Dedifferentiated amniotic fluid mesenchymal stem cell (primary cell): ENCODE data around the gene SPG7.

ENCODE experiments used
- DNase-seq: peaks from one replicate; pipeline ENCODE4 v3.0.0-alpha.2; 2016; ENCODE audit errors: extremely low spot score

SPG7 gene

DNA sequence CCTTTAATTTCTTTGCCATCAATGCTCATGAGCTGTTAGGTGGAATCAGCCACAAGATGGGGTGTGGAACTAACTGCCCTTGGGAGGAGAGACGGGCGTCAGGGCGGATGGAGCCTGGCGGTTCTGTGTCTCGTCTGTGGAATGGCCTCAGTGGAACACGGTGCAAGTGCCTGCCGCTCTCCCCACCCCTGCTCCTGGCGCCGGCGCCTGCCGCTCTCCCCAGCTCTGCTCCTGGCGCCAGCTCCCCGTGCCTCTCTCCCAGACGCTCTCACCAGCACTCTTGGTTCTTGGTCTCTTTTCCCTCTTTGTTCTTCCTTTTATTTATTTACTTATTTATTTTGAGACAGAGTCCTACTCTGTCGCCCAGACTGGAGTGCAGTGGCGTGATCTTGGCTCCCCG, 39.1 kb downstream of the SPG7 start:
- DNase-seq: no peak

DNA sequence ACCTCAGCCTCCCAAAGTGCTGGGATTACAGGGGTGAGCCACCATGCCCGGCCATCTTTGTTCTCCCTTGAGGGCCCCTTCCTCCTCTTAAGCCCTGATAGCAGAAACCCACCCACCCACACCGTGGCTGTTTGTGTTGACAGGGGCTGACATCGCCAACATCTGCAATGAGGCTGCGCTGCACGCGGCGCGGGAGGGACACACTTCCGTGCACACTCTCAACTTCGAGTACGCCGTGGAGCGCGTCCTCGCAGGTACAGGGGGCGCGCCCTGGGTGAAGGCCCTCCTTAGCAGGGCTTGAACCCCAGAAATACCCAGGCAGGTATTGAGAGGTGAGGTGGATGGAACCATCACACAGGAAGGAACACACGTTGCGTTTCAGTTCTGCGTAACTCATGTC, 39.7 kb downstream of the SPG7 start:
- DNase-seq: no peak

GRCh38 chr16:89548344-89549006, 40.3 kb downstream of the SPG7 start:
- no peak for DNase-seq

- no peak for DNase-seq
Observed at GRCh38 chr16:89549007-89549700, 41.0 kb downstream of the SPG7 start.

- no peak for DNase-seq
Observed at GRCh38 chr16:89550421-89551007, 42.3 kb downstream of the SPG7 start.

DNA sequence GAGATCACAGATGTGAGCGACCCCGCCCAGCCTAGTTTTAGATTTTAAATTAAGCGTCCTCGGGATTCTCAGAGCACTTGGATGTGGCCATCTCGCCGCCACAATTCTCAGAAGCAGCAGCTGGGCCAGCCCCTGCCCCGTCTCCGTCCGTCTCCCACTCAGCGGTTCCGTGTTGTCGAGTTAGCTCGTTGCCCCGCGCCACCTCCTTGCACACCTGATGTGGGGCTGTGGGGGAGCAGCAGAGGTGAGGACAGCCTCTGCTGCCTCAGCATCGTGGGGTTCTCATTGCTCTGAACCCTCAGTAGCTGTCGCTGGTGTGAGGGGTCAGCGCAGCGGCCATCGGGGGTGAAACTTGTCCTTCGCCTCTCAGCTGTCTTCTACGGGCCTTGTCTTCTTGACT, 44.1 kb downstream of the SPG7 start:
- DNase-seq: no peak

DNA sequence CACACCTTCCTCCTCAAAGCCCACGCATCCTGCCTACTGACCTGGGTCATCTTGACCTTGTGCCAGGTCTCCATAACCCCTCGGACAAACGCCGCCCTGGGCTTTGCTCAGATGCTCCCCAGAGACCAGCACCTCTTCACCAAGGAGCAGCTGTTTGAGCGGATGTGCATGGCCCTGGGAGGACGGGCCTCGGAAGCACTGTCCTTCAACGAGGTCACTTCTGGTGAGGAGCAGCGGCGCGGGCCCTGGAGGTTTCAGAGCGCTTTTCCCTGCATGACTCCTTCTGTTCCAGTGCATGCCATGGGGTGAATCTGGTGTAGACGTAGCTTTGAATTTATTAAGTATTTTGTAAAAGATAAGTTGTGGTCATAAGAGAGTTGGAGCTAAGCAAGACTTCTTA, 44.7 kb downstream of the SPG7 start:
- no peak for DNase-seq

DNA sequence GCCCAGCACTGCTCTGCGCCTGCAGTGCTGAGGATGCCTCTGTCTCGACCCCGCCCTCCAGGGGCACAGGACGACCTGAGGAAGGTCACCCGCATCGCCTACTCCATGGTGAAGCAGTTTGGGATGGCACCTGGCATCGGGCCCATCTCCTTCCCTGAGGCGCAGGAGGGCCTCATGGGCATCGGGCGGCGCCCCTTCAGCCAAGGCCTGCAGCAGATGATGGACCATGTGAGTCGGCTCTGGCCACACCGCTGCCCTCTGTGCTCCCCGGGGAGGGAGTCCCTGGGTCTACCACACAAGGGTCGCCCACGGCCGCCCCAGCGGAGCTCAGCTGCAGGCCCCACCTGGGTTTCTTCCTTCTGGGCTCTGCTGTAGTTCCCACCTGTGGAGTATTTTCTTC, 45.5 kb downstream of the SPG7 start:
- no peak for DNase-seq

GRCh38 chr16:89554343-89554742, 46.1 kb downstream of the SPG7 start:
- DNase-seq: no peak

GRCh38 chr16:89555265-89555664, 47.1 kb downstream of the SPG7 start:
- no peak for DNase-seq

- DNase-seq: no peak
Observed at GRCh38 chr16:89555780-89556179, 47.6 kb downstream of the SPG7 start.

GRCh38 chr16:89556750-89557689, 48.8 kb downstream of the SPG7 start:
- peak; percentile 57 for DNase-seq

DNA sequence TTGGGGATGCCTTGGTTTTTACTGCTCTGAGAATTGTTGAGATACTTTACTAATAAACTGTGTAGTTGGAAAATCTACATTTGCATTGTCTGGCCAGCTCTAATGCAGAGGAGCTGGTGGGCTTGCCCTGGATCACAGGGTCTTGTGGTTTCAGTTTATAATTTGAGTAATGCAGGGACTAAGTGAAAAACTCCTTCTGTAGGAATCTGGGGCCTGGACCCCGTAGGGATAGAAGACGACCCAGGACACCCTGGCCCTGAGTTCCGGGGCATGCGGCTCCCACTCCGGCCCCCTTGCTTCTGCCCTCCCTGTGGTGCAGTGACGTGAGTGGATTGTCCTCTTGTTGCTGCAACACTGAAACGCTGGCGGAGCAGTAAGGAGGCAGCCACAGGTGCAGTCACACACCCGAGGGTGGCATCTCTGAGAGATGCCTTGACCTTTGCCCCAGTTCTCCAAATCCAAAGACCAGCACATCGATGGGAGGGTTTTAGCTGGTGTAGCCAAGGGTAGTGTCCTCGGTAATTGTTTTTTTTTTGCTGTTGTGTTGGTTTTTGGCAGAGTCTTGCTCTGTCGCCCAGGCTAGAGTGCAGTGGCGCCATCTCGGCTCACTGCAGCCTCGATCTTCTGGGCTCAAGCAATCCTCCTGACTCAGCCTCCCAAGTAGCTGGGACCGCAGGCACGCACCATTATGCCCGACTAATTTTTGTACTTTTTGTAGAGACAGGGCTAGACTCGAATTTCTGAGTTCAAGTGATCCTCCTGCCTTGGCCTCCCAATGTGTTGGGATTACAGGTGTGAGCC, 49.7 kb downstream of the SPG7 start:
- no peak for DNase-seq

DNA sequence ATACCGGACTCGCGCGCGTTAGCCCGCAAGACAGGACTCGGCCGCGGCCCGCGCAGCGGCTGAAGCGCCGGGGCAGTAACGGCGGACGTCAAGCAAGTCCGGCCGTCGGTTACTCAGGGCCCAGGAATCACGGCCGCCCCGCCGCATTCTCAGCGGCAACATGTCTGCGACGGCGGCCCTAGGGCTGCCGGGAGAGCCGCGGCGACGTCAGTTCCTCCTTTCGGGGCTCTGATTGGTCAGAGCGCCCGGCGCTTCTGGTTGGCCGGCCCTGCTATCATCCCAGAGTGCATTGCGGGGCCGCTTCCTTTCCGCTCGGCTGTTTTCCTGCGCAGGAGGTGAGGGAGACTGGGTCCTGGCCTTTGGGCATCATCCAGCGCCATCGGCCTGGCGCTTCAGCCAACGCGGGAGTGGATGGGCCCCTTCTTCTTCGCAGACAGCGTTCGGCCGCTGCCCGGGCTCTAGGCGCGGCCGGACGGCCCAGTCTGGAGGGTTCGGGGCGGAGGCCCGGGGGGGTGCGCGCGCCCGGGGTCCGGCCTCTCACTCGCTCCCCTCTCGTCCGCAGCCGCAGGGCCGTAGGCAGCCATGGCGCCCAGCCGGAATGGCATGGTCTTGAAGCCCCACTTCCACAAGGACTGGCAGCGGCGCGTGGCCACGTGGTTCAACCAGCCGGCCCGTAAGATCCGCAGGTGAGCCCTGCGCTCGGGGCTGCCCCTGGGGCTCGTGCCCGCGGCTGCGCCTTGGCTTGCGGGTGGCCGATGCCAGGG, 52.4 kb downstream of the SPG7 start, which contains the start of gene RPL13:
Gene RPL13, plus strand, starts transcription at position 305 of the 764 bp plus-strand sequence. Its CDS starts 278 bp downstream, at position 583.
- peak; percentile 94 for DNase-seq

- DNase-seq: no peak
Observed at GRCh38 chr16:89561142-89561883, 53.1 kb downstream of the SPG7 start.

DNA sequence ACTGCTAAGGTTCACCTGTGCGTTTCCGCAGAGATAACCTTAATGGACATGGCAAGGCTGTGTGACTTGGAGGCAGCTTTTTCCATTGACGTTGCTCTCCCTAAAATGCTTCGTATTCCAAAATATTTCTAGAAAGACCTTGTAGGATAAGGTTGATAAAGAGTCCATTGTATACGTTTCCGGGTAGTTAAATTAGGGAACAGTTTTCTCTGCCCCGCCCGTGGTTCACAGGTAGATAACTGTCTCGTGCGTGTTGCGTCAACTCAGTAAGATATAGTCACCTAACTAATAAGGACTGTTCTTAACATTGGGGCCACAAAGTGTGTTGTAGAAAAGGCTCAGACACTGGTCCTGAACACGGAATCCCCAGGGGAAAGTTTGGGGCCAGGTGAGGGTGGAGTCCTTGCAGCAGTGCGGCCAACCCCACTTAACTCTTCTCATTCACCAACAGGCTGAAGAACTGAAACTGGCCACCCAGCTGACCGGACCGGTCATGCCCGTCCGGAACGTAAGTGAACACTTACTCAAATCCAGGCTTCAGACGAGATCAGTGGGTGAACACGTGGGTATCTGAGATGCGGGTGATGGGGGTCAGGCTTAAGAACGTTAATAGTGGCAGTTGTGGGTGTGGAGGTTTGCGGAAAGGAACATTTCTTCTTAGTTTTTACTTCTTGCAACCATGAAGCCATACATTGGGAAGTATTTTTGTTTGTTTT, 53.8 kb downstream of the SPG7 start:
- no peak for DNase-seq

- no peak for DNase-seq
Observed at GRCh38 chr16:89562939-89563338, 54.7 kb downstream of the SPG7 start.

DNA sequence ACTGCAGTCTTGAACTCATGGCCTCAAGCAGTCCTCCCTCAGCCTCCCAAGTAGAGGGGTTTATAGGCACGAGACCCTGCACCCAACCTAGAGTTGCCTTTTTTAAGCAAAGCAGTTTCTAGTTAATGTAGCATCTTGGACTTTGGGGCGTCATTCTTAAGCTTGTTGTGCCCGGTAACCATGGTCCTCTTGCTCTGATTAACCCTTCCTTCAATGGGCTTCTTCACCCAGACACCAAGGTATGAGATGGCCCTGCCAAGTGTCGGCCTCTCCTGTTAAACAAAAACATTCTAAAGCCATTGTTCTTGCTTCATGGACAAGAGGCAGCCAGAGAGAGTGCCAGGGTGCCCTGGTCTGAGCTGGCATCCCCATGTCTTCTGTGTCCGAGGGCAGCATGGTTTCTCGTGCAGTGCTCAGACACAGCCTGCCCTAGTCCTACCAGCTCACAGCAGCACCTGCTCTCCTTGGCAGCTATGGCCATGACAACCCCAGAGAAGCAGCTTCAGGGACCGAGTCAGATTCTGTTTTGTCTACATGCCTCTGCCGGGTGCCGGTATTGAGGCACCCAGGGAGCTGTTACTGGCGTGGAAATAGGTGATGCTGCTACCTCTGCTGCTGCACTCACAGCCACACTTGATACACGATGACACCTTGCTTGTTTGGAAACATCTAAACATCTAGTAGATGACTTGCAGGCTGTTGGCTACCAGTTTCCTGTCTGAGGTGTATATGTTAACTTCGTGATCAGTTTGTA, 55.6 kb downstream of the SPG7 start:
- DNase-seq: no peak
